Ectodermal cell (in vitro differentiated cells): ENCODE data around the gene POLA2.

Experiments
- H3K27ac ChIP-seq: 2 replicates; pipeline ENCODE4 v1.7.0; 2013; ENCODE audit warnings: mild to moderate bottlenecking, low read depth, low read length; ENCODE audit not compliant: insufficient read depth, poor library complexity, severe bottlenecking
- H3K27me3 ChIP-seq: 2 replicates; pipeline ENCODE4 v1.7.0; 2013; ENCODE audit warnings: mild to moderate bottlenecking, low read length; ENCODE audit not compliant: insufficient read depth, control insufficient read depth, poor library complexity, severe bottlenecking
- H3K36me3 ChIP-seq: one replicate; pipeline ENCODE4 v1.7.0; 2013; ENCODE audit warnings: low read length; ENCODE audit not compliant: control insufficient read depth, insufficient read depth
- H3K4me1 ChIP-seq: one replicate; pipeline ENCODE4 v1.7.0; 2013; ENCODE audit warnings: low read length; ENCODE audit not compliant: control insufficient read depth, insufficient read depth
- H3K4me3 ChIP-seq: 2 replicates; pipeline ENCODE4 v1.7.0; 2013; ENCODE audit warnings: low read depth, low read length, control low read depth; ENCODE audit not compliant: insufficient read depth
- H3K9me3 ChIP-seq: 2 replicates; pipeline ENCODE4 v1.7.0; 2013; ENCODE audit warnings: mild to moderate bottlenecking, low read length, moderate library complexity; ENCODE audit not compliant: control insufficient read depth
- WGBS, 2 experiments: methylation state at CpG; one replicate each; pipeline ENCODE4 v1.1.7; 2013; ENCODE audit warnings: missing lambda C conversion rate in 2 of 2; 5-methylcytosine and 5-hydroxymethylcytosine counted together

Gene POLA2

DNA sequence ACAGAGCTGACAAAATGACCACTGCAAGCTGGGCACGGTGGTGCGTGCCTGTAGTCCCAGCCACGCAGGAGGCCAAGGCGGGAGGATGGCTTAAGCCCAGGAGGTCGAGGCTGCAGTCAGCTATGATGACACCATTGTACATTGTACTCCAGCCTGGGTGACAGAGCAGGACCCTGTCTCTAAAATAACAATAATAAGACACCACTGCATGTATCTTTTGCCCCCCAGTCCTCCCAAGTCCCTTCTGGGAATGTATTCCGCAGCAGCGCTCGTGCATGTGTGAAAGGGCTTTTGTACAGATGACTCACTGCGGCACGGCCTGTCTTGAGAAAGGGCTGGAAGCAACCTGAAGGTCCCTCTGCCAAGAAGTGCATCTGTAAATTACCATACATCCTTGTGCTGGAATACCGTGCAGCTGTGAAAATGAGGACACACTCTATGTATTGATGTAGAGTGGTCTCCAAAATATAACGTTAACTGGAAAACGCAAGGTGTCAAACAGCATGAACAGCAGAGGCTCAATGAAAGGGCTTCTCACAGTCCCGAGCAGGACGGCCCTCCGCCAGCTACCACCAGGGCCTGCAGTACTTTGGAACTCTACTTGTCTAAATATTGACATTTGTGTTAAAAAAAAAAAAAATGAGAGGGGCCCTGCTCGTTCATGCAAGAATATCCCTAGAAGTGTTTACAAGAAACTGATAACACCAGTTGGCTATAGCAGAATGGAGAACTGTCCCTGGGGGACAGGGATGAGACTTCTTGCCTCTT, 43.9 kb downstream of the POLA2 start:
- Histone ChIP-seq H3K27me3 (no peaks in the 10 kb centered on the region), H3K4me1 (peaks cover 27% of the 10 kb centered on the region), H3K4me3 (no peak overlapping the region), H3K9me3 (no peaks in the 10 kb centered on the region), H3K36me3 (no peaks in the 10 kb centered on the region), H3K27ac (no peak overlapping the region)
- 94 to 96% methylated on average over 17 of the region's 17 CpGs for WGBS, 2 experiments

DNA sequence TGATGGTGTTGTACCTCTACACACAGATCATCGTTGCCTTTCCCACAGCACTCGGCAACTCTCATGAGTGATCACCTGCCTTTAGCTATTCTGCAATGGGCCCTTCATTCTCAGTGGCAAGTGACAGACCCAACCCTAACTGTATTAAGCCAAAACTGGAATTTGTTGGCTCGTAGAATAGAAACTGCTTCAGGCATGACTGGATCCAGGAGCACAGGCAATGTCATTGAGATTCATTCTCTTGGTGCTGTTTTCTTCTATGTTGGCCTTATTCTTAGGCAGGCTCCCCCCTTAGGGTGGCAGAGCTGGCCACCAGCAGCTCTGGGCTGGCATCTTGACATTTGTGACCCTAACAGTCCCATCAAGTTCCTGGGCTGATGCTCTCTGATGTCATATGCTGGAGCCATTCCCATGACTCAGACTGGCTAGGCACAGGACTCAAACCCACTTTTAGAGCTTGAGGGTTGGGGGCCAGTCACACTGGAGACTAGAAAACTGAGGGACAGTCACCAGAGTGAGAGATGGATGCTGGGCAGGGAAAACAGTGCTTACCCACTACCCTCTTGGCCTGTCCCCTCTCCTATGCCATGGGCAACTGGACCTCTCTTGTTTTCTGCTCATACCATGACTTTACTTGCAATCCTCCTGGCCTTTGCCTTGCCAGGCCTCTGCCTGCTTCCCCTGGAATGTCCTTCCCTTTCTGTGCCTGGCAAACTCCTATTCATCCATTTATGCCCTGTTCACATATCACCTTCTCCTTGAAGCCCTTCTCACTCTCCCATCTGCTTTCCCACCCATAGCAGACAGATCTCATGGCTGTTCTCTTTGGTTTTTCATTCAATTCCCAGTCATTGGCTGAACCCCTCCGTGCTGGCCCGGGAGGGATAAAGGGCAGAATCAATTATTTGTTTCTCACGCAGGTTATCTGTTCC, 45.8 kb downstream of the POLA2 start:
- peaks cover 20% of the 10 kb centered on the region for H3K4me1 ChIP-seq
- H3K27me3 ChIP-seq = no peaks in the 10 kb centered on the region
- 91 to 93% methylated on average over 6 of the region's 6 CpGs for WGBS, 2 experiments
- H3K9me3 ChIP-seq = no peaks in the 10 kb centered on the region
- no peak overlapping the region for H3K27ac ChIP-seq
- H3K4me3 ChIP-seq = no peak overlapping the region
- no peaks in the 10 kb centered on the region for H3K36me3 ChIP-seq

DNA sequence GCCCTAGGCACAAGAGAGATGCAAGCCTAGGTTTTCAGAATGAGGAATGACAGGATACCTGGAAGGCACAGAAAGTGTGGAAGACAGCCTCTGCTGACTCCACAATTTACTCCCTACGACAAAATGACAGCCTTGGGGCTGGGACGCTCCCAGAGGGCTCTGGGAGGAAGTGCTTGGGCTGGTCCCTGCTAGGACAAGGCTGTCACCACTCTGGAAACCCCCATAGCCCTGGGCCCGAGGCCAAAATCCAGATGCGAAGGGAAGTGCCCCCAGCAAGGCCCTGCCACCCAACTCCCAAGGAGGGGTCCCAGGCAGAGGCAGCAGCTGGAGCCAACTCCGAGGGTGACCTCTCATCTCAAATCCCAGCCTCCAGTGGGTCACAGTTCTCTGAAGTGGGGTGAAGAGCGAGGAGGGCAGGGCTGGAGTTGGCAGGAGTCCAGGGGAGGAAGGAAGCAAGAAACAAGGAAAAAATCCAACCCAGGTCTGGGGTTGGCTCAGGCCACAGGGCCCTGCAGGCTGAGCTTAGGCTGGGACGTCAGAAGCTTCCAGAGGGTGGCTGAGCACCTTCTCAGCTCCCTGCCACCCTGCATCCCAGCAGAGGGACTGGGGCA, 46.6 kb downstream of the POLA2 start:
- 84 to 88% methylated on average over 7 of the region's 7 CpGs for WGBS, 2 experiments
- Histone ChIP-seq H3K36me3 (no peaks in the 10 kb centered on the region), H3K4me3 (no peak overlapping the region), H3K4me1 (peaks cover 20% of the 10 kb centered on the region), H3K9me3 (no peaks in the 10 kb centered on the region), H3K27ac (no peak overlapping the region), H3K27me3 (peaks cover 4% of the 10 kb centered on the region)

DNA sequence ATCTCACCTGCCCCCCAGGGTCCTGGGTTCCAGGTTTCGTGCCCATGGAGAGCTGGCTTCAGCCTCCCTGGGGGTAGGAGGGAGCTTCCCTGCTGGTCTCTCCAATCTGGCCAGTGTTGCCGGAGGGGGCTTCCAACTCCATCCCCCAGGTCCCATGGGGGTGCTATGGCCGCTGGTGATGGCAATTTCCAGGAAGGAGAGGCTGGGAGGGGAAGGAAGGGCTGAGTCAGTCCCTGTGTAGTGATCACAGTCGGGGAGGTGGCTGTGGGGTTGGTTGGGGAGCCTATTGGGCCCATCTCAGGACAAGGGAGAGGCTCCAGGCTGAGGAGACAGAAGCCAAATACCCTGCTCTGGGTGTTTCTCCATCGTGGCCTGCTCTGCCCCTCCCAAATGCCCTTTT, 47.2 kb downstream of the POLA2 start:
- Histone ChIP-seq H3K4me3 (no peak overlapping the region), H3K27ac (no peak overlapping the region), H3K4me1 (peaks cover 20% of the 10 kb centered on the region), H3K27me3 (peaks cover 11% of the 10 kb centered on the region), H3K9me3 (no peaks in the 10 kb centered on the region), H3K36me3 (no peaks in the 10 kb centered on the region)
- 90 to 95% methylated on average over 5 of the region's 5 CpGs for WGBS, 2 experiments

DNA sequence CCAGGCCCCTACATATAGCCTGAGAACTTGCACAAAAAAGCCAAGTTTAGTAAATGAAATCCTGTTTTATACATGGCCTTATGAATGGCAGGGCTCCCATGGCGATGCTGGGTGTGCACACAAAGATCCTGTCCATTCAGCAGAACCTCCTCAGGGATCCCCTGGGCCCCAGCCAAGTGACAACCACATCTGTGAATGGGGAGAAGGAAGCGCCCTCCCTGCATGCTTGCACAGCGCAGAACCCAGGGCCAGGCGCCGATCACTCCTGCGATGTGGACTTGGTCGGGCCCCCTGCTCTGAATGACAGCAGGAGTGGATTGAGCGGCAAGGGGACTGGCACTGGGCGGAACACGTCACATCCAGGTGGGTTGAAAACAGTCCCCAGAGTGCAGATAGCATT, 48.5 kb downstream of the POLA2 start:
- Histone ChIP-seq H3K27ac (peak overlapping the region; percentile 70), H3K4me1 (peaks cover 24% of the 10 kb centered on the region)
- 71 to 72% methylated on average over 10 of the region's 10 CpGs for WGBS, 2 experiments

DNA sequence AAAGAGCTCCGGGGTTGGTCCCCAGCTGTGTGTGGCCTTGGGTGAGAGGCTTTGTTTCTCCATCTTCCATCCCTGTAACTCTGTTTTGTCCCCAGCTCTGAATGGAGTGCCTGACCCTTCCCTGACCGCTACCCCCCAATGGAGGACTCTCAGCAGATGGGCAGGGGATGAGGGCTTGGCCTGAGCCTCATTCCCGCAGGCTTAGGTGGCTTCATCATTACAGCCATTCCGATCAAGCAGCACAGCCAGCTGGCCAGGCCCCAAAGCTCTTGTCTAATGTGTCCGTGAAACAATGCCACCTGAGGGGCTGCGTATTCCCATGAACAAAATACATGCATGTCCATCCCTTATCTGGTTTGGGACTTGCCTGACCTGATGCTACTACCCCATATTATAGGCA, 49.0 kb downstream of the POLA2 start:
- Histone ChIP-seq H3K4me1 (peaks cover 24% of the 10 kb centered on the region), H3K27ac (peak overlapping the region; percentile 70), H3K27me3 (peaks cover 16% of the 10 kb centered on the region), H3K4me3 (no peak overlapping the region), H3K9me3 (no peaks in the 10 kb centered on the region), H3K36me3 (no peaks in the 10 kb centered on the region)
- 35 to 40% methylated on average over 5 to 6 of the region's 6 CpGs for WGBS, 2 experiments

More for the DNA sequence above, 48.5 kb downstream of the POLA2 start:
- no peak overlapping the region for H3K4me3 ChIP-seq
- H3K9me3 ChIP-seq = no peaks in the 10 kb centered on the region
- peaks cover 16% of the 10 kb centered on the region for H3K27me3 ChIP-seq
- no peaks in the 10 kb centered on the region for H3K36me3 ChIP-seq

DNA sequence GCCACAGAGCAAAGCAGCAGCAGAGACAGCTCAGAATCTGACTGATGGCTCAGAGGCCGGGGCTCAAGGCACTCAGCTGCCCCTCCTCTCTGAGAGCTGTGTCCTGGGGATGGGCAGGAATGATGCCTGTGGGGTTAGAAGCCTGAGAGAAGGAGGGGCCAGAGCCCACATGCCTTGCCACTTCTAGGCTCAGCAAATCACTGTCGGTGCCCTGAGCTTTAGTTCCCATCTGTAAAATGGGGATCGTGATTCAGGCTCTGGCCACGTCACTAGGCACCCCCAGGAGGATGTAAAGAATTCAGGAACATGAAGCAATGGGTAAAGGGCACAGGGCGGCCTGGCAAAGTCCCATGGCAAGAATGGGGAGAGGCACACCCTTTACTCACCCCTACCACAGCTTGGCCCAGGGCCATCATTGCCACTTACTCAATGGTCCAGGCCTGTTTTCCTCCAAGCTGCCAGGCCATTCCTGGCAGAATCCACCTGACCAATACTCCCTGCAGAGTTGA, 49.5 kb downstream of the POLA2 start:
- H3K4me1 ChIP-seq = peaks cover 26% of the 10 kb centered on the region
- H3K4me3 ChIP-seq = no peak overlapping the region
- H3K9me3 ChIP-seq = no peaks in the 10 kb centered on the region
- peak overlapping the region; percentile 70 for H3K27ac ChIP-seq
- WGBS, 2 experiments = 64 to 70% methylated on average over 5 of the region's 5 CpGs
- H3K36me3 ChIP-seq = no peaks in the 10 kb centered on the region
- H3K27me3 ChIP-seq = peaks cover 19% of the 10 kb centered on the region

DNA sequence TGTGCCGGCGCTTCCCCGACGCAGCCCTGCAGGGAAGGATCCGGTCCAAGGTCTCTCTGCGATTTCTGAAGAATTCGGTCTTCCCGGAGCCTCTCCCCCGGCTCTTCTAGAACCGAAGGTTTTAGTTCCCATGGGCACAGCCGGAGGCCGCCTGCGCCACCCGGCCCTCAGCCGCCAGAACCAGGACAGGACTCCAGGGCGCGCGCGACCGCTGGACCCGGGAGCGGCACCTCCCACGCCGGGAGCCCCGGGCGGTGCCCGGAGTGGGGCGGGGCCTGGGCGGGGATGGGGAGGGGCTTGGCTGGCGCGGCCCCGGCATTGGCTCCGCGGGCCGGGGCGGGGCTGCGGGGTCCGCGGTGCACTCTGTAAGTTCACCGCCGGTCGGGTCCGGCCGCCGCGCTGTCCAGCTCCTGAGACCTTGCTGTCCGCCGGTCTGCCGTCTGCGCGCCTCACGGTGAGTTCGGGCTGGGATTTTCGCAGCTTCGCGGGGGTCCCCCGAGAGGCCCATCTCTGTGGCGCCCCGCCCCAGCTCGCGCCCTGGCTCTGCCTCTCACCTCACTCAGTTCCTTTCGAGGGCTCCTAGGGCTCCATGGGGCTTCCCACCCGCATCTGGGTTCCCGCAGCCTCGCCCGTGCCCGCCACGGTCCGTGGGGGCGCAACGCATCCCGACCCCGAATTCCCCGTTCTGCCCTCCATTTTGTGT, 52.9 kb downstream of the POLA2 start, which contains the start of gene CDC42EP2:
CDC42EP2 (plus strand) TSS at position 366 of the 703 bp plus-strand sequence. CDS start 6,033 bp downstream, outside the sequence.
- Histone ChIP-seq H3K4me3 (peak within 1 kb of the TSS; percentile 66), H3K27me3 (peaks cover 20% of the 10 kb centered on the region), H3K36me3 (no peaks in the 10 kb centered on the region), H3K9me3 (no peaks in the 10 kb centered on the region), H3K27ac (no peak within 1 kb of the TSS), H3K4me1 (peaks cover 36% of the 10 kb centered on the region)
- WGBS, 2 experiments = 1% methylated on average over 74 of the region's 74 CpGs

DNA sequence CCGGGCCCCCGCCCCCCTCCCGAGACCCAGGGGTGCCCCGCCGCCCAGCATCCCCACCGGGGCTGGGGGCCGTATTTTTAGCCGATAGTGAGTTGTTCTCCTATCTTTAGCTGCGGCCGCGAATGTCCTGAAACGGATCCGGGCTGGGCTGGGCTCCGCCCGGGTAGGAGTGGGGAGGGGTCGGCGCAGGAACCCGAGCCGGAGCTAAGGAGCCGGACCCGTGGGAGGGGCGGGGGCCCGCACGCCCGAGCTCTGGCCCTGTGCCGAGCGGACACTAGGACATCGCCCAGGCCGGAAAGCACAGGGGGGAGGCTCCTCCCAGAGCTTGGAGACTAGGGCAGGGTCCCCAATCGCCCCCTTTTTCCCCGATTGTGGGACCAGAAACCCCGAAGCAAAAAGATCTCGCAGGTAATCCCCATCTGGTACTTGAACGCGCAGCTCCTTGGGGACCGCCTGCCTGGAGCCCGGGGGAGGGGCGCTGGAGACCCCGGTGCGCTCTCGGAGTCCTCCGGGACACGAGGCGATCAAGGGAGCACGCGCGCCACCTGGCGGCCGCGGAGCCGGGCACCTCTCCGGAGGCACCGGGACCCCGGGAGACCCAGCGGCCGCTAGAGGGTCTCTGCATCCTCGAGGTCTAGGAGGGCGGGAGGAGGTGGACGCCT, 53.6 kb downstream of the POLA2 start:
- H3K4me1 ChIP-seq = peaks cover 31% of the 10 kb centered on the region
- no peak overlapping the region for H3K27ac ChIP-seq
- peak overlapping the region; percentile 66 for H3K4me3 ChIP-seq
- peaks cover 20% of the 10 kb centered on the region for H3K27me3 ChIP-seq
- H3K36me3 ChIP-seq = no peaks in the 10 kb centered on the region
- WGBS, 2 experiments = 1% methylated on average over 59 of the region's 59 CpGs
- no peaks in the 10 kb centered on the region for H3K9me3 ChIP-seq
